GM12873 (cell line): Measurements from ENCODE around the gene UBL5.

Experiments
- TF ChIP-seq, protein P1 (sequence below): IDR thresholded peaks from 2 replicates; pipeline ENCODE4 v1.5.1; 2012; ENCODE audit warnings: low read depth, mild to moderate bottlenecking, moderate library complexity, low read length, control low read depth; ENCODE audit not compliant: insufficient read depth; ENCODE audit errors: missing control alignments

The UBL5 gene

GRCh38 chr19:9791552-9792205 lies 36.0 kb upstream of the UBL5 start:
- TF ChIP-seq, protein P1, sequence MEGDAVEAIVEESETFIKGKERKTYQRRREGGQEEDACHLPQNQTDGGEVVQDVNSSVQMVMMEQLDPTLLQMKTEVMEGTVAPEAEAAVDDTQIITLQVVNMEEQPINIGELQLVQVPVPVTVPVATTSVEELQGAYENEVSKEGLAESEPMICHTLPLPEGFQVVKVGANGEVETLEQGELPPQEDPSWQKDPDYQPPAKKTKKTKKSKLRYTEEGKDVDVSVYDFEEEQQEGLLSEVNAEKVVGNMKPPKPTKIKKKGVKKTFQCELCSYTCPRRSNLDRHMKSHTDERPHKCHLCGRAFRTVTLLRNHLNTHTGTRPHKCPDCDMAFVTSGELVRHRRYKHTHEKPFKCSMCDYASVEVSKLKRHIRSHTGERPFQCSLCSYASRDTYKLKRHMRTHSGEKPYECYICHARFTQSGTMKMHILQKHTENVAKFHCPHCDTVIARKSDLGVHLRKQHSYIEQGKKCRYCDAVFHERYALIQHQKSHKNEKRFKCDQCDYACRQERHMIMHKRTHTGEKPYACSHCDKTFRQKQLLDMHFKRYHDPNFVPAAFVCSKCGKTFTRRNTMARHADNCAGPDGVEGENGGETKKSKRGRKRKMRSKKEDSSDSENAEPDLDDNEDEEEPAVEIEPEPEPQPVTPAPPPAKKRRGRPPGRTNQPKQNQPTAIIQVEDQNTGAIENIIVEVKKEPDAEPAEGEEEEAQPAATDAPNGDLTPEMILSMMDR, result no peak

- TF ChIP-seq, protein P1, result no peak
Observed at GRCh38 chr19:9792206-9793070, 35.3 kb upstream of the UBL5 start.

DNA sequence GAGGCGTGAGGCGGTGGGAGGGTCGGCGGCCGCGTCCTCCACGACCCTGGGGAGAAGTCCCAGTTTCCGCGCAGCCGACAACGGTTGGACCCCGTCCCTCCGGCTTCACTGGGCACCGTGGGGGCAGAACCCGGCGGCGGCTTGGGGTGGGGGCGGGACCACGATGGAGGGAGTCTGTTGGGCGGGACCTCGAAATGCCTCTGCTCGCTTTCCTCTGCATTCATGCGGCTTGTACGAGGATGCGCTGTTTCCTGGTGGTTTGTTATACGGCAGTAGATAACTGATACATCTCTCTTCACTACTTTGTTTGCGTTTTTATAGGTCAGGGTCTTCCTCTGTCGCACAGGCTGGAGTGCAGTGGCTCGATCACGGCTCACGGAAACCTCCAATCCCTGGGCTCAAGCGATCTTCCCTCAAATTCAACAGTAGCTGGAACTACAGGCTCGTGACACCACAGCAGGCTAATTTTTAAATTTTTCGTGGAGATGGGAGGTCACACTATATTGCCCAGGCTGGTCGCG lies 34.6 kb upstream of the UBL5 start:
- TF ChIP-seq, protein P1, result no peak

GRCh38 chr19:9796113-9796773 lies 31.5 kb upstream of the UBL5 start:
- TF ChIP-seq, protein P1, result peak; percentile 92

- TF ChIP-seq, protein P1, result no peak
Observed at GRCh38 chr19:9797871-9798270, 29.8 kb upstream of the UBL5 start.

DNA sequence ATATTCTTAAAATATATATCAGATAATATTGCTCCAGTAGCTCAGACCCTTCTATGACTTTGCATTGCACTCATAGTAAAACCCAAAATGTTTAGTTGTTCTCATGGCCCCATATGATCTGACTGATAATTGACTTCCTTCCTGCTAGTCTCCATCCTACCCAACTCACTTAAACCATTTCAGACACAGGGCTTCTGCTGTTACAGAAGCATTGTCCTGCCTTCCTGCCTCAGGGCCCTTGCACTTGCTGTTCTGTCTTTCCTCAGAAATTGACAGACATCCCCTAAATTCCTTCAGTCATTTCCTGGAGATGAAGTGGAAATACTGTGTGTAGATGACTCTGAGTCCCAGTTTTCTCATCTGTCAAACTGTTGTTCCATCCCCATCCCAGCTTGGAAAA lies 28.6 kb upstream of the UBL5 start:
- TF ChIP-seq, protein P1, result no peak

DNA sequence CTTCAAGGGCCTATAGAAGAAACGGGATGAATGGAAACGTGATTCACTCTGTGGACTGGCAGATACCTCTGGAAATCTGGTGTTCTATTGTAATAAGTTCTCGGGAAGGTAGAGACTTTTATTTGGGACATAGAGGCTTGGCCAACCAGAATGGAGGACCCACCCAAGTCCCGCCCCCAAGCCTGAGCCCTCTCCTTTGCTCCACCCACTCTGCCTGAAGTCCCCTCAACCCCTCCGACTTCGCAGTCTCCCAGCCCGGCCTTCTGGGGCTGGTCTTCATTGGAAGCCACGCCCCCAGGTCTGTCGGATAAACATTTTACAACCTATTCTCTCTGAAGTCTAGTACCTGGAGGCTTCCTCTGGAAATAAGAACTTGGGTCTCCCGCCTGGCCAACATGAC lies 25.7 kb upstream of the UBL5 start:
- TF ChIP-seq, protein P1, result no peak
